Caco-2 (cell line): ENCODE data around the gene COL4A4. TPM values are rescaled to one million over a fixed set of nuclear protein-coding genes. Genes with fewer than 3 reads are reported as not detected.
A peak's percentile ranks its signal among the peaks of the same experiment; 100 is the strongest.

Experiments used
- BruUV-seq: library from RNA; stranded (reverse); fragments of 400-500 nt; replicated peaks from 2 replicates; lab custom pipeline; 2021; lab: Mats Ljungman, UMichigan
- CTCF ChIA-PET: fragments of 300-600 bp; sonication (Branson Sonifier 250); formaldehyde crosslinking; loops from one replicate; lab custom pipeline; 2022; ENCODE audit warnings: antibody characterized with exemption; lab: Charles Lee
- POLR2A ChIA-PET: fragments of 300-600 bp; sonication (Branson Sonifier 250); formaldehyde crosslinking; loops from one replicate; lab custom pipeline; 2022; ENCODE audit warnings: antibody characterized with exemption; lab: Charles Lee
- DNase-seq, 2 experiments: peaks; one replicate each; pipeline versions ENCODE4 v3.0.0 to v3.0.0-alpha.2; 2020 to 2022
- H3K27me3 ChIP-seq: replicated peaks from 2 replicates; pipeline ENCODE4 v1.6.0; 2011; ENCODE audit warnings: low read length; ENCODE audit not compliant: control insufficient read depth, insufficient read depth
- H3K36me3 ChIP-seq: 2 replicates; pipeline ENCODE4 v1.5.1; 2011; ENCODE audit warnings: low read length; ENCODE audit not compliant: control insufficient read depth, insufficient read depth
- H3K4me1 ChIP-seq: fragments of 250-450 bp; sonication (Bioruptor Pico); 2 replicates; pipeline ENCODE4 v1.5.1; 2020; ENCODE audit warnings: mild to moderate bottlenecking
- H3K4me3 ChIP-seq: 2 replicates; pipeline ENCODE4 v1.5.1; 2011; ENCODE audit warnings: low read depth, mild to moderate bottlenecking, control low read depth, low read length
- H3K9me3 ChIP-seq: fragments of 250-450 bp; sonication (Bioruptor Pico); 2 replicates; pipeline ENCODE4 v1.5.1; 2020; ENCODE audit warnings: mild to moderate bottlenecking, moderate library complexity
- H3K27ac Mint-ChIP-seq: one replicate; pipeline ENCODE4 v1.8.0; 2022; ENCODE audit warnings: mixed read lengths; ENCODE audit not compliant: unreplicated experiment
- H3K27me3 Mint-ChIP-seq: one replicate; pipeline ENCODE4 v1.8.0; 2022; ENCODE audit warnings: mixed read lengths; ENCODE audit not compliant: insufficient read depth, unreplicated experiment
- H3K36me3 Mint-ChIP-seq: one replicate; pipeline ENCODE4 v1.8.0; 2022; ENCODE audit warnings: mild to moderate bottlenecking, mixed read lengths; ENCODE audit not compliant: insufficient read depth, unreplicated experiment
- H3K4me1 Mint-ChIP-seq: one replicate; pipeline ENCODE4 v1.8.0; 2022; ENCODE audit warnings: low read depth, mixed read lengths; ENCODE audit not compliant: unreplicated experiment
- H3K4me3 Mint-ChIP-seq: one replicate; pipeline ENCODE4 v1.8.0; 2022; ENCODE audit warnings: mild to moderate bottlenecking, moderate library complexity, mixed read lengths; ENCODE audit not compliant: unreplicated experiment
- H3K9me3 Mint-ChIP-seq: one replicate; pipeline ENCODE4 v1.8.0; 2022; ENCODE audit warnings: mixed read lengths; ENCODE audit not compliant: unreplicated experiment
- intact Hi-C: fragments of 100-400 bp; cut with micrococcal nuclease; formaldehyde crosslinking; loops from one replicate; pipeline ENCODE4 v1.10.0; 2022; ENCODE audit not compliant: unreplicated experiment
- total RNA-seq: library from RNA; stranded (reverse); gene quantifications from 2 replicates; pipeline ENCODE4 v1.2.3, GENCODE V29; 2022
- TF ChIP-seq, protein P1 (sequence below), 2 experiments: fragments of 200-600 bp in 1 of 2; IDR thresholded peaks; 1 replicate in 1 of 2; 2 replicates in 1 of 2; pipeline versions ENCODE4 v1.5.1 to v1.8.0; 2011 to 2022; ENCODE audit warnings: antibody characterized with exemption in 1 of 2, control low read depth in 1 of 2, inconsistent platforms in 1 of 2, low read depth in 1 of 2, low read length in 1 of 2, mild to moderate bottlenecking in 1 of 2, moderate library complexity in 1 of 2; ENCODE audit not compliant: insufficient read depth in 1 of 2, severe bottlenecking in 1 of 2, unreplicated experiment in 1 of 2

COL4A4 gene
- total RNA-seq, 1 experiment from 2014 or later, result 8.7 TPM

DNA sequence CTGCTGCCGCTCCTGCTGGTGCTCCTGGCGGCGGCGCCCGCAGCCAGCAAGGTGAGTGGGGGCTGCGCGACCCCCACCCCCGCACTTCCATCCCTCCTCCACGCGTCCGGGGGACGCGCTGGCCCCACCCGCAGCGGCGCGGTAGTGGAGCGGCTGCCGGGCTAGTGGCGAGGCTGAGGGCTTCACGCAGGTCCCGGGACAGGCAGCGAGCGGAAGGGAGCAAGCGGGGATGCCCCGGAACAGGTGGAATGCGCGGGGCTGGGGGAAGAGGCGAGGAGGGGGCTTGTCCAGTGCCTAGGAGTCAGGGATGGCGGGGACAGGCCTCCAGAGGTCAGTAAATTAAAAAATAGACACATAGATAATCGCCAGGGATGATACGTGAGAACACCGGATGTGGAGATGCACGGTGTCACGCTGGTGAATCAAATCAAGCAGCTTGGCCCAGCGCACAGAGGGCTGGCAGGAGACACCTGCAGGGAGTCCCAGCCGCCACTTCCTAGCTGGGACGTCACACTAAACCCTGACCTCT is 822 bp upstream of the COL4A4 start:
- H3K4me3 ChIP-seq, result peak overlapping the region; percentile 62
- POLR2A ChIA-PET, result no interaction called here
- Mint-ChIP-seq H3K27me3 (peaks cover 4% of the 10 kb centered on the region), H3K4me3 (peak overlapping the region; percentile 76), H3K9me3 (no peaks in the 10 kb centered on the region), H3K36me3 (no peaks in the 10 kb centered on the region), H3K4me1 (no peaks in the 10 kb centered on the region), H3K27ac (no peak overlapping the region)
- H3K36me3 ChIP-seq, result no peaks in the 10 kb centered on the region
- H3K4me1 ChIP-seq, result no peaks in the 10 kb centered on the region
- BruUV-seq, result no TSS peak
- TF ChIP-seq, protein P1, sequence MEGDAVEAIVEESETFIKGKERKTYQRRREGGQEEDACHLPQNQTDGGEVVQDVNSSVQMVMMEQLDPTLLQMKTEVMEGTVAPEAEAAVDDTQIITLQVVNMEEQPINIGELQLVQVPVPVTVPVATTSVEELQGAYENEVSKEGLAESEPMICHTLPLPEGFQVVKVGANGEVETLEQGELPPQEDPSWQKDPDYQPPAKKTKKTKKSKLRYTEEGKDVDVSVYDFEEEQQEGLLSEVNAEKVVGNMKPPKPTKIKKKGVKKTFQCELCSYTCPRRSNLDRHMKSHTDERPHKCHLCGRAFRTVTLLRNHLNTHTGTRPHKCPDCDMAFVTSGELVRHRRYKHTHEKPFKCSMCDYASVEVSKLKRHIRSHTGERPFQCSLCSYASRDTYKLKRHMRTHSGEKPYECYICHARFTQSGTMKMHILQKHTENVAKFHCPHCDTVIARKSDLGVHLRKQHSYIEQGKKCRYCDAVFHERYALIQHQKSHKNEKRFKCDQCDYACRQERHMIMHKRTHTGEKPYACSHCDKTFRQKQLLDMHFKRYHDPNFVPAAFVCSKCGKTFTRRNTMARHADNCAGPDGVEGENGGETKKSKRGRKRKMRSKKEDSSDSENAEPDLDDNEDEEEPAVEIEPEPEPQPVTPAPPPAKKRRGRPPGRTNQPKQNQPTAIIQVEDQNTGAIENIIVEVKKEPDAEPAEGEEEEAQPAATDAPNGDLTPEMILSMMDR (IDR thresholded peaks at IDR 0.05; ENCODE audit: insufficient read depth in 1 of 2, low read depth in 1 of 2, low read length in 1 of 2, severe bottlenecking in 1 of 2, unreplicated experiment in 1 of 2), result no peak
- intact Hi-C loops, result loop anchor here (1.0 to 10.0 kb wide), 2 partner anchors 19 to 160 kb away; partner anchors contain the start of gene MFF
- H3K9me3 ChIP-seq, result no peaks in the 10 kb centered on the region
- CTCF ChIA-PET, result no interaction called here
- H3K27me3 ChIP-seq, result no peaks in the 10 kb centered on the region
- DNase-seq, result peak in 1 of 2 experiments; percentile 40

DNA sequence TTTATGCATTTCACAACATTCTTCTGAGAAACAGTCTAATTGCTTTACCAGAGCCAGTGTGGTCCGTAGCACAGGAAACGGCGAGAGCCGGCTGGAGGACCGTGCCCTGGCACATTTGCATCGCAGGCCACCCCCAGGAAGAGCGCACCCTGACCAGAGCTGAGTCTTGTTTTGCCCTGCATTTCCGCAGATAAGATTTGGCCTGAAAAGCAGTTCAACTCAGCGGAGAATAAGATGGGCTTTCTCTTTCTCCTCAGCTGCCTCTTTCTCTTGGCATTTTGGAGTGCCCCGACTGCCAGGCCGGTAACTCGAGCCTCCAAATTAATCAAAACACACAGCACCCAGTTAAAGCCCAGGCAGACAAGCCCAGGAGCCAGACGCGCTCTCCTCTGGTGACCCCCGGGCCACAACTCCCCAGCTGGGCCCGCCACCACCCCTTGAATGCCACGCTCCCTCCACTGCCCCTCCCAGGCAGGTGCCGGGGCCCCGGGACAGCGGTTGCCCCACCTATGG is 464 bp downstream of the COL4A4 start:
- no peaks in the 10 kb centered on the region for H3K36me3 Mint-ChIP-seq
- DNase-seq, result no peak
- peak overlapping the region; percentile 76 for H3K4me3 Mint-ChIP-seq
- H3K4me1 Mint-ChIP-seq, result no peaks in the 10 kb centered on the region
- intact Hi-C loops, result loop anchor here (10.0 kb wide), 1 partner anchor 161 kb away; the partner anchor contains the start of gene MFF
- TF ChIP-seq, protein P1 (IDR thresholded peaks at IDR 0.05; ENCODE audit: insufficient read depth in 1 of 2, low read depth in 1 of 2, low read length in 1 of 2, severe bottlenecking in 1 of 2, unreplicated experiment in 1 of 2), result no peak
- H3K27me3 ChIP-seq, result no peaks in the 10 kb centered on the region
- H3K4me1 ChIP-seq, result no peaks in the 10 kb centered on the region
- CTCF ChIA-PET, result no interaction called here
- no peaks in the 10 kb centered on the region for H3K9me3 ChIP-seq
- peaks cover 4% of the 10 kb centered on the region for H3K27me3 Mint-ChIP-seq
- peak overlapping the region; percentile 62 for H3K4me3 ChIP-seq
- POLR2A ChIA-PET, result no interaction called here
- no peaks in the 10 kb centered on the region for H3K36me3 ChIP-seq
- no peaks in the 10 kb centered on the region for H3K9me3 Mint-ChIP-seq
- no TSS peak for BruUV-seq
- no peak overlapping the region for H3K27ac Mint-ChIP-seq

DNA sequence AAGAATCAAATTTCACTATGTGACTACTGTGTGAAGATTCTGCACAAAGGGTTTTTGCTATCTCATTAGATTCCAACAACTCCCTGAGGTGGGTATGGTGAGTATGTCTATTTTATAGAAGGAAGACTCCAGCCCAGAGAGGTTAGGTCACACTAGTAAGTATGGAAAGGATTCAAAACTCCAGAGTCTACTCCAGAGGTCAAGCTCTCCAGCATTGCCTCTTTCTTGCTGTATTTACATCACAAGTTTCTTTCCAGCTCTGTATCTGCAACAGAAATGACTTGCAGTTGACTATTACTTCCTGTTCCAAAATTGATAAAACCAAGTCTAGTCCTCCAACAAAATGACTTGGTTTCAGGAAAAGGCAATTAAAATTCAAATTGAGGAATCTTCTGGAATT is 2.1 kb downstream of the COL4A4 start:
- no peaks in the 10 kb centered on the region for H3K36me3 ChIP-seq
- no peak for DNase-seq
- H3K4me3 Mint-ChIP-seq, result no peak overlapping the region
- H3K4me1 ChIP-seq, result no peaks in the 10 kb centered on the region
- no TSS peak for BruUV-seq
- TF ChIP-seq, protein P1 (IDR thresholded peaks at IDR 0.05; ENCODE audit: insufficient read depth in 1 of 2, low read depth in 1 of 2, low read length in 1 of 2, severe bottlenecking in 1 of 2, unreplicated experiment in 1 of 2), result no peak
- H3K27me3 Mint-ChIP-seq, result peaks cover 4% of the 10 kb centered on the region
- H3K36me3 Mint-ChIP-seq, result no peaks in the 10 kb centered on the region
- no peak overlapping the region for H3K27ac Mint-ChIP-seq
- CTCF ChIA-PET, result no interaction called here
- no peak overlapping the region for H3K4me3 ChIP-seq
- intact Hi-C loops, result loop anchor here (10.0 kb wide), 1 partner anchor 163 kb away; the partner anchor contains the start of gene MFF
- H3K27me3 ChIP-seq, result no peaks in the 10 kb centered on the region
- POLR2A ChIA-PET, result no interaction called here
- H3K9me3 ChIP-seq, result no peaks in the 10 kb centered on the region
- no peaks in the 10 kb centered on the region for H3K9me3 Mint-ChIP-seq
- no peaks in the 10 kb centered on the region for H3K4me1 Mint-ChIP-seq
